Activated naive CD4-positive, alpha-beta T cell treated with anti-CD3 and anti-CD28 coated beads, Interleukin-2, amount 50 U/mL, for 72 hours (primary cell): Measurements from ENCODE around the gene OCEL1. TPM values are rescaled to one million over a fixed set of nuclear protein-coding genes. Genes with fewer than 3 reads are reported as not detected.

Experiments
- ATAC-seq, 2 donors: fragments of 150-1000 bp; cut with Tn5 transposase; 2 replicates each; pipeline ENCODE4 v1.10.0; 2021; ENCODE audit warnings: mild to moderate bottlenecking in 2 of 2, moderate library complexity in 2 of 2
- DNase-seq, 2 donors: peaks; one replicate each; pipeline ENCODE4 v3.0.0; 2021 to 2022; ENCODE audit warnings: low spot score in 2 of 2
- H3K27ac Mint-ChIP-seq, 2 donors: one replicate each; pipeline ENCODE4 v1.8.0; 2022; ENCODE audit warnings: mild to moderate bottlenecking in 2 of 2, mixed read lengths in 2 of 2
- H3K36me3 Mint-ChIP-seq, 2 donors: one replicate each; pipeline ENCODE4 v1.8.0; 2022; ENCODE audit warnings: mixed read lengths in 2 of 2
- H3K9me3 Mint-ChIP-seq, 2 donors: one replicate each; pipeline ENCODE4 v1.8.0; 2022; ENCODE audit warnings: mixed read lengths in 2 of 2
- total RNA-seq, 2 donors: library from RNA; stranded (reverse); gene quantifications; one replicate each; pipeline ENCODE4 v1.2.3, GENCODE V29; 2022

The OCEL1 gene
- total RNA-seq, 2 donors from 2014 or later = 14.3 to 17.1 TPM

DNA sequence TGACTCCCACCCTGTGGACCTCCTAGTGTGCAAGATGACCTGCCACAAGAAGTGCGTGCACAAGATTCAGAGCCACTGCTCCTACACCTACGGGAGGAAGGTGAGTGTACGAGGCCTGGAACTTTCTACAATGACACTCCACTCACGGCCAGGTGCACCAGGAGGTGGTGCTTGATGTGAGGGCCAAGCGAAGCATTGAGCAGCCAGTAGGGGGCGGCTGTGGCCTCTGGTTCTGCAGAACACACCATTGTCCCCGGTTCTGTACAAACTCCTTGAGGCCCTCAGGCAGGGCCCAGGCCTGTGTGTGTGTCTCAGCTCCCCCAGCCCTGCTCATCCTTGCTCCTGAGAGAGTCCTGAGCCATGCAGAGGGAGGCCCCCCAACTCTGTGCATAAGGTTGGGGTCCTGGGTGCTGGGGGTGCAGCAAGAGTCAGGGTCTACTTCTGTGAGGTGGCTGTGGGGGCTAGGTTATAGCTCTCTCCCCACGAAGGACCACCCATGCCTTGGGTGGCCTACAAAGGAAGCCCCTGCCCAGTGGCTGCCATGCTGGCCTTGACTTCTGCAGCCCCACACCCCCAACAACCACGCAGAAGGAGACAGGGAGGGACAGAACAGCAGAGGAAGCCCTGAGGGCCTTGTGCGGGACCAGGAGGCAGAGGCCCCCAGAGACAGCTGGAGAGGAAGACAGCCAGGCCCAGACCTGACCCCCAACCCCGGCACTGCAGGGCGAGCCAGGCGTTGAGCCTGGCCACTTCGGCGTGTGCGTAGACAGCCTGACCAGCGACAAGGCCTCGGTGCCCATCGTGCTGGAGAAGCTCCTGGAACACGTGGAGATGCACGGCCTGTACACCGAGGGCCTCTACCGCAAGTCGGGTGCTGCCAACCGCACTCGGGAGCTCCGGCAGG is 20.5 kb upstream of the OCEL1 start:
- H3K27ac Mint-ChIP-seq = no peak overlapping the region
- peak in 1 of 2 donors; percentile 50 for DNase-seq
- H3K36me3 Mint-ChIP-seq = peaks cover 5 to 39% of the 10 kb centered on the region in 2 donors
- H3K9me3 Mint-ChIP-seq = no peaks in the 10 kb centered on the region
- ATAC-seq = peak; percentile 46 to 63

DNA sequence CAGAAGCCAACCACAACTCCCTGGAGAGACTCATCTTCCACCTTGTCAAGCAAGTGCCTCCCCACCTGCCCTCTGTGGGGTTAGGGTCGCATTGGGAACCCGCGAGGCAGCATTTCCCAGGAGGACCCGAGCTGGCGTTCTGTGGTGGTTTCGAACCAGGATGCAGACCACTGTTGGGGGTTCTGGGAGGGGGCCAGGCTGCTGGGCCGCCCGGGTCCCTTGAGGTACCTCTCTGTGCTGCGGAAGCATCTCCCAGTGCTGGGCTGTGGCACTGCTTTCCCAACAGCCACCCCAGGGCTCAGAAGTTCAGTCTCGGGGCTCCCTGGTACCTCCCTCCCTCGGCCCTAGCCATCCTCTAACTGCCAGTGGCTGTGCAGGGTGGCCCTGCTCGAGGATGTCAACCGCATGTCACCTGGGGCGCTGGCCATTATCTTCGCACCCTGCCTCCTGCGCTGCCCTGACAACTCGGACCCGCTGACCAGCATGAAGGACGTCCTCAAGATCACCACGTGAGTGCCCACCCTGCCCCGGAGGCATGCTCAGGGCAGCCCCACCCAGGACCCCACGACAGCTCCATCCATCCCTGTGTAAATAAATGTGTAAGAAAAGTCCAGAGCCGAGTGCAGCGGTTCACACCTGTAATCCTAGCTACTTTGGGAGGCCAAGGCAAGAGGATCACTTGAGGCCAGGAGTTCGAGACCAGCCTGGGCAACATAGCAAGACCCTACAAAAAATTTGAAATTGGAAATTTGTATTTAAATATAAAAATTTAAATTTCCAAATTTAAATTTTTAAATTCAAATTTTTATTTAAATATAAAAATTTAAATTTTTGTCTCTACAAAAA is 19.1 kb upstream of the OCEL1 start:
- H3K9me3 Mint-ChIP-seq = no peaks in the 10 kb centered on the region
- DNase-seq = no peak
- ATAC-seq = no peak
- H3K36me3 Mint-ChIP-seq = peaks cover 5 to 25% of the 10 kb centered on the region in 2 donors
- no peak overlapping the region for H3K27ac Mint-ChIP-seq

DNA sequence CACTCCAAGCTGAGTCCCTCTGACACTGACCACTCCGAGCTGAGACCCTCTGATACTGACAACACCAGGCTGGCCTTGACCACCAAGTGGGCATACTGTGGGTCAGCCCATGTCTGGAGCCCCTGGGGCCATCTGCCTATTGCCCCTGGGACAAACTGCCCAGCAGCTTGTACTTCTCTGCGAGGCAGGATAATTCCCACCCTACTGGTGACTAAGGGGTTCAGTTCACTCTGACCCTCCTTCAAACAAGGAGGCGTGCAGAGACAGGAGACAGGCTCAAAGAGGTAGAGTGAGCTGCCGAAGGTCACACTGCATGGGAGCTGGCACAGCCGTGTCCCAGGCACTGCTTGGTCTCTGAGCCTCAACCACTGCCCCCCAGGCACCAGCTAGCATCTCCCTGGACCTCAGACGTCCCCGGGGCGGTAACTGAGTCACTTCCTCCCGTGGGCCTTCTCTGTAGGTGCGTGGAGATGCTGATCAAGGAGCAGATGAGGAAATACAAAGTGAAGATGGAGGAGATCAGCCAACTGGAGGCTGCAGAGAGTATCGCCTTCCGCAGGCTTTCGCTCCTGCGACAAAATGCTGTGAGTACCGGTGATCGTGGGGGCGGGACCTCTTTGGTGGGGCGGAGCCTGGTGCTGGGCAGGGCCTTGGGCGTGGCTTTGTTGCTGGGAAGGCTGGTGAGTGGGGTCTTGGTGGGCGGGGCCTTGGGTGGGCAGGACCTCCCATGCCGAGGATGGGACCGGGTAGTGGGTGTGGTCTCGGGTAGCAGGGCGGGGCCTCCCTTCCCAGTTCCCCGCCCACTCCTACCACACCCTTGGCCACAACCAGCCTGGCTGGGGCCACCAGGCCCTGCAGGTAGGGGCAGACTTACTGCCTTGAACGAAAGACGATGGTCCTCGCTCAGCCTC is 16.6 kb upstream of the OCEL1 start:
- DNase-seq (peak in 1 of 2 donors; percentile 48), ATAC-seq (peak; percentile 17 to 59)
- Mint-ChIP-seq H3K36me3 (peaks cover 5 to 22% of the 10 kb centered on the region in 2 donors), H3K27ac (peak overlapping the region; percentile 46 to 79), H3K9me3 (no peaks in the 10 kb centered on the region)

DNA sequence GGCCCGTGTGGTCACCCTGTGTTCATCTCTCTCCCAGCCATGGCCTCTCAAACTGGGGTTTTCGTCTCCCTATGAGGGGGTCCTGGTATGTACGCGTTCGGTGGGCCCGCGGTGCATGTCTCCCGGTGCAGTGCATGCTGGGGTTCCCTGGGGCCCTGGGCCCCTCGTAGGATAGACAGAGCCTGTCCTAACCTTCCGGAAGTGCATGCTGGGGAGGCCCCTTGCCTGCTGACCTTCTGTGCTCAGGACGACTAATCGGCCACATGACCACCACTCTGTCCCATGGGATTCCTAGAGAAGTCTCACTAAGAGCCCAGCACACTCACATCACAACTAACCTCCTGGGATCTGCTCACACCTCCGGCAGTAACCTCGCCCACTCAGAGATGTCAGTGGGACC is 15.7 kb upstream of the OCEL1 start:
- Mint-ChIP-seq H3K27ac (peak overlapping the region in 1 of 2 donors; percentile 68), H3K9me3 (no peaks in the 10 kb centered on the region), H3K36me3 (peaks cover 5 to 17% of the 10 kb centered on the region in 2 donors)
- no peak for ATAC-seq
- no peak for DNase-seq

DNA sequence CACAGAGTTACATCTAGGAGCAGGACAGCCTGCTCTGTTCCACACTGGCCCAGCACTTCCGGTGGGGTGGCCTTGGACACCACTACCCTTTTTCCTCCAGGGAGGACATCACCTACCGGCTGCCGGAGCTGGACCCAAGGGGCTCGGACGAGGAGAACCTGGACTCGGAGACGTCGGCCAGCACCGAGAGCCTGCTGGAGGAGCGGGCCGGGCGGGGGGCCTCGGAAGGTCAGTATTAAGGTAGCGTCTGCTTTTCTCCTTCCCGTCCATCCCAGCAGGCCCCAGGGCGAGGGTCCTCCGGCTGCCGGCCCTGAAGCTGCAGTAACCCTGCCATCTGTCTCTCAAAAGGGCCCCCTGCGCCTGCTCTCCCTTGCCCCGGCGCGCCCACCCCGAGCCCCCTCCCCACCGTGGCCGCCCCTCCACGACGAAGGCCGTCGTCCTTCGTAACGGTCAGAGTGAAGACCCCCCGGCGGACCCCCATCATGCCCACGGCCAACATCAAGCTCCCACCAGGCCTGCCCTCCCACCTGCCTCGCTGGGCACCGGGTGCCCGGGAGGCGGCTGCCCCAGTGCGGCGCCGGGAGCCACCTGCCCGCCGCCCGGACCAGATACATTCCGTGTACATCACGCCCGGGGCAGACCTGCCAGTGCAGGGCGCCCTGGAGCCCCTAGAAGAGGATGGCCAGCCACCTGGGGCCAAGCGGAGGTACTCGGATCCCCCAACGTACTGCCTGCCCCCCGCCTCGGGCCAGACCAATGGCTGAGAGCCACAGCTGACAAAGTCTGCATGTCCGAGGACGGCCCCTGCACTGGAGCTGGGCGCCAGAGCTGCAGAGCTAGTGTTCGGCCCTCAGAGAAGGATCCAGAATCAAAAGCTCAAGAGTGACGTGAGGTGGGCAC is 14.2 kb upstream of the OCEL1 start:
- no peak overlapping the region for H3K27ac Mint-ChIP-seq
- peaks cover 5 to 20% of the 10 kb centered on the region in 2 donors for H3K36me3 Mint-ChIP-seq
- ATAC-seq (no peak), DNase-seq (no peak)
- H3K9me3 Mint-ChIP-seq = no peaks in the 10 kb centered on the region

DNA sequence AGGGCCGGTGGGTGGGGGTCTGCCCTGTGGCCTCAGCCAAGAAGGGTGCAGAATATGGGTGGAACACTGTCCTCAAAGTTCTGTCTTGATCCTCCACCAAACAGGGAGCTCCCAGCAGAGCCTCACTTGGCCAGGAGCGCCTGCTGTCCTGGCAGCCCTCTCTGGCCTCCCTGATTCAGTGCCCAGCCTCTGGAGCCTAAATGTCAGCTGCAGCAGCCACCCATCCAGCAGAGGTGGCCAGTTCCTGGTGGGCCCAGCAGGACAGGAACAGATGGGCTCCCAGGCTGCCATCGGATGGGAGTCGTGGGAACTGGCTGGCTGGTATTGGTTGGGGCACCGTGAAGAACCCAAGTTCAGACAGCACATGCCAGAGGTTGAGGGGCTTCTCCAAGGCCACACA is 12.7 kb upstream of the OCEL1 start:
- ATAC-seq (no peak), DNase-seq (no peak)
- Mint-ChIP-seq H3K9me3 (no peaks in the 10 kb centered on the region), H3K36me3 (peaks cover 5 to 33% of the 10 kb centered on the region in 2 donors), H3K27ac (peak overlapping the region in 1 of 2 donors; percentile 40)

DNA sequence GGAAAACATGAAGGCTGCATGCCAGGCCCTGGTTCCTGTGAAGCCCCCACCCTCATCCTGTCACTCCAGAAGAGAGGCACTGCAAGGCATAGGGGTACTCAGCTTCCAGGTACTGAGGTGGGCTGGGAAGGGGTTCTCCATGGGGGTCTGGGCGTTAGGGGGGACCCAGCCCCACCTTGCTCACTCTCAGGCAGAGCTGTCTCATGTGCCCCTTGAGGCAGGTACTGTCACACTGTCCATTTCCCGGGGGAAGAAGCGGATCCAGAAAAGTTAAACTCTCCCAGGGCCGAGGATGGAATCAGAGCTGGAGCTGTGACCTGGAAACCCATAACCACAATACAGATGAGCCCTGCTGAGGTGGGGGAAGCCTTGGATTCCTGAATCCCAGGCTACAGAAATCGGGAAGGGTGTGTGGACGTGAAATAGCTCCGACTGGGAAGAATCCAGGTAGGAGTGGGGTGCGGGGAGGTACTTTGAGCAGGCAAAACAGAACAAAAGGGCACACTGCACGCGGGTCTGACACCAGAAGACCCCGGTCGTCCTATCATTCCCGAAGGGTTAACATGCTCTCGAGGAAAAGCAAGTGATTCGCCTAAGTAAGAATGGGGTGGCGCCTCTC is 11.4 kb upstream of the OCEL1 start:
- H3K9me3 Mint-ChIP-seq = no peaks in the 10 kb centered on the region
- DNase-seq = no peak
- H3K27ac Mint-ChIP-seq = peak overlapping the region; percentile 94 to 98
- ATAC-seq = no peak
- H3K36me3 Mint-ChIP-seq = peaks cover 5 to 29% of the 10 kb centered on the region in 2 donors

DNA sequence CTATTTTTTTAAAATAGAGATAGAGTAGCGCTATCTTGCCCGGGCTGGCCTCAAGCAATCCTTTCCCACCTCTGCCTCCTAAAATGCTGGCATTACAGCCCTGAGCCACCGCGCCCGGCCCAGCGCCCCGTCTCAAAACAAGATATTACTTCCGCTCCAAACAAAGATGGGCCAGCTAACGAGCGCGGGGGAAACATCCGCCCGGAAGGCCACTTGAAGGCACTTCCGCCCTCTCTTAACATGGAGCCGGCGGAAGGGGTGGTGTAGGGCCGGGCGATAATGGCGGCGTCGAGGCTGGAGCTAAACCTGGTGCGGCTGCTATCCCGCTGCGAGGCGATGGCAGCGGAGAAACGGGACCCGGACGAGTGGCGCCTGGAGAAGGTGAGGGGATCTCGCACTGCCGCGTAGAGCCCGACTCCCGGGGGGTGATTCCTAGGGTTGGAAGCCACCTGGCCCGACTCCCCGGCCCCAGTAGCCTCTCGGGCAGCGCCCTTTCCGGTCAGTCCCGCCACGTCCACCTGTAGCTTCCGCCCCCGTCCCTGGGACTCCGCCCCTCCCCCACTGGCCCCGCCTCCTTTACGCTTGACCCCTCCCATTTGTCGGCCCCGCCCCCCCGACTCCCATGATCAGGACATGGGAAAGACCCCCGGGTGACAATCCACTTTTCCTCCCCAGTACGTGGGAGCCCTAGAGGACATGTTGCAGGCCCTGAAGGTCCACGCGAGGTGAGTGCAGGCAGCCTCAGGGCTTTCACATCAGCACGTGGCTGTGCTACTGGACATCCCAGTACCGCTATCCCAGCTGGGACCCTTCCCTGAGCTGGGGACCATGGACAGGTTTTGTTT is 10.7 kb upstream of the OCEL1 start, which contains the start of gene USE1:
TSS of gene USE1 (plus strand) at position 231 of the 845 bp plus-strand sequence. CDS start at position 280, 49 bp downstream.
- DNase-seq = peak; percentile 79 to 89
- H3K9me3 Mint-ChIP-seq = no peaks in the 10 kb centered on the region
- ATAC-seq = peak; percentile 96
- H3K27ac Mint-ChIP-seq = peak within 1 kb of the TSS; percentile 94 to 98
- H3K36me3 Mint-ChIP-seq = peaks cover 5 to 29% of the 10 kb centered on the region in 2 donors

DNA sequence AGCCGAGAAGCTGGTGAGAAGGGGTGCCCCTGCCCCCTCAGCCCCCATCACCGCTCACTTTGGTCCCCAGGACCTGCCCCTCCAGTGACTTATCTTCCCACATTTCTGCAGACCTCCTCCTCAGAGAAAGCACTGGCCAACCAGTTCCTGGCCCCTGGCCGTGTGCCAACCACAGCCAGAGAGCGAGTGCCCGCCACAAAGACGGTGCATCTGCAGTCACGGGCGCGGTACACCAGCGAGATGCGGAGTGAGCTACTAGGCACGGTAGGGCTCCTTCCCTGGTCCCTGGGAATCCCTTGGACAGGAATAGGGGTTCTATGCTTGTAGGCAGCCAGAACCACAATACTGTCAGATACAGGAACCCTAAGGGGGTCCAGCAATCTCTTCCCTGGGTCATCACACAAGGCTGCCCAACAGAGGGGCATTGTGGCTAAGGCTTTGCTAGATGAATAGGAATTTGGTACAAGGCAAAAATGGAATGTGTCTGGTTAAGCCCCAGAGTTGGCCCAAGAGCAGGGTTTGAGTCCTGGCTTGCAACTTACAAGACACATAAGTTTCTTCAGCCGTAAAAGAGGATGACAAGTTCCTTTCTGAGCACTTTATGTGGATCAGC is 9.9 kb upstream of the OCEL1 start:
- ATAC-seq (no peak), DNase-seq (no peak)
- Mint-ChIP-seq H3K27ac (peak overlapping the region; percentile 90 to 94), H3K36me3 (peaks cover 5 to 29% of the 10 kb centered on the region in 2 donors), H3K9me3 (no peaks in the 10 kb centered on the region)

DNA sequence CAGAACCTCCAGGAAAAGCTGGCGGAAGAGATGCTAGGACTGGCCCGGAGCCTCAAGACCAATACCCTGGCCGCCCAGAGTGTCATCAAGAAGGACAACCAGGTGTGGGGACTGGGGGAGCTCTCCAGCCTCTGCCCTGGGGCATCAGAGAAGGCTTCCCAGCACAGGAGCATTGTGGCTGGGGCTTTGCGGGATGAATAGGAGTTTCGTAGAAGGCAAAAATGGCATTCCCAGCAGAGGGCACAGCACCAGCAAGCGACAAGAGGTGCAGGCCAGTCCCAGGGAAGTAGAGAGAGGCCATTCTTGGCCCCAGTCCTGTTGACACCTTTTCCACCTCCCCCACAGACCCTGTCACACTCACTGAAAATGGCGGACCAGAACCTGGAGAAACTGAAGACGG is 6.7 kb upstream of the OCEL1 start:
- Mint-ChIP-seq H3K36me3 (peaks cover 5 to 22% of the 10 kb centered on the region in 2 donors), H3K9me3 (no peaks in the 10 kb centered on the region), H3K27ac (peak overlapping the region in 1 of 2 donors; percentile 44)
- no peak for DNase-seq
- ATAC-seq = no peak

DNA sequence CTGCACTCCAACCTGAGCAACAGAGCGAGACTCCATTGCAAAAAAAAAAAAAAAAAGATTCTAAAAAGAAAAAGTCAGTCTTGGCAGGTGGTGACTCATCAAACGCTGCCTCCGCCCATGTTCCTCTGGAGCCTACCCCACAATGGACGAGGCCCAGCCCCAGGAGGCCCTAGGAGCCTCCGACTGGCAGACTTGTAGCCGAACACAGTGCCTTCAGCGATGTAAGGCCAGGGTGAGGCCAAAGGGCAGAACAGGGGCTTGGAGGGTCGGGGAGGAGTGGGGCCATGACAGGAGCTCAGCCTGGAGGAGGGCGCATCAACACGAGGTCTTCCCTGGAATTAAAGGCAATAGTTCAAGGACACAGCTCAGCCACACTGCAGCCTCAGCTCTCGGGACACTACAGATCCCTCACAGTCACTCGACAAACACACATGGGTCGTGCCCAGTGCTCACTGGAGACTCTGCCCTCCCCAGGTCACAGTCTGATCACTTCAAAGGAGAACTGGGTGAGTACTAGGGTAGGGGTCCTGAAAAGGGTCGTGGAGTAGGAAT is 5.7 kb upstream of the OCEL1 start:
- Mint-ChIP-seq H3K36me3 (peaks cover 5 to 22% of the 10 kb centered on the region in 2 donors), H3K27ac (peak overlapping the region in 1 of 2 donors; percentile 74), H3K9me3 (no peaks in the 10 kb centered on the region)
- ATAC-seq = peak in 1 of 2 donors; percentile 9
- DNase-seq = no peak

DNA sequence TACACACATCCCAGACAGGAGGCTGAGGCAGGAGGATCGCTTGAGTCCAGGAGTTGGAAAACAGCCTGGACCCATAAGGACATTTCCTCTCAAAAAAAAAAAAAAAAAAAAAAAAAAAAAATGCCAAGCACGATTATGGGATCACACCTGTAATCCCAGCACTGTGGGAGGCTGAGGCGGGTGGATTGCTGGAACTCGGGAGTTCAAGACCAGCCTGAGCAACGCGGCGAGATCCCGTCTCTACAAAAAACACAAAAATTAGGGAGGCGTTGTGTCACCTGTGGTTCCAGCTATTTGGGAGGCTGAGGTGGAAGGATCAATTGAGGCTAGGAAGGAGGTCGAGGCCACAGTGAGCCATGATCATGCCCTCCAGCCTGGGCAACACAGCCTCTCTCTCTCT is 973 bp upstream of the OCEL1 start:
- Mint-ChIP-seq H3K36me3 (no peaks in the 10 kb centered on the region), H3K9me3 (no peaks in the 10 kb centered on the region), H3K27ac (no peak overlapping the region)
- ATAC-seq (no peak), DNase-seq (no peak)

DNA sequence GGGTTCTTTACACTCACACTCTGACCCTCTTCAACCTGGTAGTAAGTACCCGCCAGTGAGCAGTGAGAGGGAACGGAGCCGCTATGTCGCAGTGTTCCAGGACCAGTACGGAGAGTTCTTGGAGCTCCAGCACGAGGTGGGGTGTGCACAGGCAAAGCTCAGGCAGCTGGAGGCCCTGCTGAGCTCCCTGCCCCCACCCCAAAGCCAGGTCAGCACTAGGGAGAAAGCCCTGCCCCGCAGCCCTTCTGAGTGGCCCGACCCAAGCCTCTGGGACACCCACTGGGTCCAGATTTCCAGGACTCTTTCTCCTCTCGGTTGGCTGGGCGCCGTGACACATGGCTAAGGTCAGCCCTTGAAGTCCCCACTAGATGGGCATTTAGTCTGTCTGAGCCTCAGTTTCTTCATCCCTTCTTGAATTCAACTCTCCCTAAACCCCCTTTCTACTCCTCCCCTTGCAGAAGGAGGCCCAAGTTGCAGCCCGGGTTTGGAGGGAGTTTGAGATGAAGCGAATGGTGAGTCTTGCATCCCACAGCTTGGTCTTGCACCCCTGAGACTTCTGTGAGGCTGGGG is 1.9 kb downstream of the OCEL1 start:
- Mint-ChIP-seq H3K27ac (no peak overlapping the region), H3K9me3 (no peaks in the 10 kb centered on the region), H3K36me3 (no peaks in the 10 kb centered on the region)
- DNase-seq (no peak), ATAC-seq (no peak)
